Activated T-helper 2 cell treated with anti-CD3 and anti-CD28 coated beads, Interferon-gamma antibody, Interleukin-2, Interleukin-4, amounts not matched to agents 10 μg/mL and 5 μg/mL and 100 μg/mL, durations not matched to agents 14 hours and 24 hours and 36 hours (primary cell): ENCODE data around the gene AKAP5. TPM values are rescaled to one million over a fixed set of nuclear protein-coding genes. Genes with fewer than 3 reads are reported as not detected.

Experiments
- DNase-seq: peaks from one replicate; pipeline ENCODE4 v3.0.0; 2021; ENCODE audit warnings: low spot score
- H3K27ac Mint-ChIP-seq: one replicate; pipeline ENCODE4 v1.8.0; 2021; ENCODE audit warnings: mixed read lengths
- H3K27me3 Mint-ChIP-seq: one replicate; pipeline ENCODE4 v1.8.0; 2021; ENCODE audit warnings: low read depth, mixed read lengths
- H3K36me3 Mint-ChIP-seq: one replicate; pipeline ENCODE4 v1.8.0; 2021; ENCODE audit warnings: low read depth, mixed read lengths
- H3K4me1 Mint-ChIP-seq: one replicate; pipeline ENCODE4 v1.8.0; 2021; ENCODE audit warnings: low read depth, mixed read lengths
- H3K4me3 Mint-ChIP-seq: one replicate; pipeline ENCODE4 v1.8.0; 2021; ENCODE audit warnings: low read depth, mild to moderate bottlenecking, moderate library complexity, mixed read lengths
- H3K9me3 Mint-ChIP-seq: one replicate; pipeline ENCODE4 v1.8.0; 2021; ENCODE audit warnings: mixed read lengths
- intact Hi-C: fragments of 100-400 bp; cut with micrococcal nuclease; formaldehyde crosslinking; loops from one replicate; pipeline ENCODE4 v1.15.1; 2023
- total RNA-seq: library from RNA; stranded (reverse); gene quantifications from 2 replicates; pipeline ENCODE4 v1.2.3, GENCODE V29; 2022

The AKAP5 gene
- total RNA-seq, 1 donor from 2014 or later: 2.3 TPM

GRCh38 chr14:64440494-64440893, 24.8 kb upstream of the AKAP5 start:
- no peaks in the 10 kb centered on the region for H3K9me3 Mint-ChIP-seq
- no peaks in the 10 kb centered on the region for H3K27me3 Mint-ChIP-seq
- no peak overlapping the region for H3K4me3 Mint-ChIP-seq
- intact Hi-C loops: no loop called here
- DNase-seq: no peak
- no peak overlapping the region for H3K27ac Mint-ChIP-seq
- peaks cover 82% of the 10 kb centered on the region for H3K36me3 Mint-ChIP-seq
- H3K4me1 Mint-ChIP-seq: peaks cover 39% of the 10 kb centered on the region

GRCh38 chr14:64442300-64442988, 22.9 kb upstream of the AKAP5 start:
- intact Hi-C loops: no loop called here
- no peaks in the 10 kb centered on the region for H3K9me3 Mint-ChIP-seq
- H3K4me1 Mint-ChIP-seq: peaks cover 40% of the 10 kb centered on the region
- H3K27me3 Mint-ChIP-seq: no peaks in the 10 kb centered on the region
- no peak overlapping the region for H3K4me3 Mint-ChIP-seq
- no peak for DNase-seq
- H3K36me3 Mint-ChIP-seq: peaks cover 68% of the 10 kb centered on the region
- no peak overlapping the region for H3K27ac Mint-ChIP-seq

GRCh38 chr14:64444140-64444539, 21.2 kb upstream of the AKAP5 start:
- Mint-ChIP-seq H3K27me3 (no peaks in the 10 kb centered on the region), H3K9me3 (no peaks in the 10 kb centered on the region), H3K36me3 (peaks cover 65% of the 10 kb centered on the region), H3K4me3 (no peak overlapping the region), H3K4me1 (peaks cover 29% of the 10 kb centered on the region), H3K27ac (peak overlapping the region; percentile 81)
- no peak for DNase-seq
- intact Hi-C loops: no loop called here

DNA sequence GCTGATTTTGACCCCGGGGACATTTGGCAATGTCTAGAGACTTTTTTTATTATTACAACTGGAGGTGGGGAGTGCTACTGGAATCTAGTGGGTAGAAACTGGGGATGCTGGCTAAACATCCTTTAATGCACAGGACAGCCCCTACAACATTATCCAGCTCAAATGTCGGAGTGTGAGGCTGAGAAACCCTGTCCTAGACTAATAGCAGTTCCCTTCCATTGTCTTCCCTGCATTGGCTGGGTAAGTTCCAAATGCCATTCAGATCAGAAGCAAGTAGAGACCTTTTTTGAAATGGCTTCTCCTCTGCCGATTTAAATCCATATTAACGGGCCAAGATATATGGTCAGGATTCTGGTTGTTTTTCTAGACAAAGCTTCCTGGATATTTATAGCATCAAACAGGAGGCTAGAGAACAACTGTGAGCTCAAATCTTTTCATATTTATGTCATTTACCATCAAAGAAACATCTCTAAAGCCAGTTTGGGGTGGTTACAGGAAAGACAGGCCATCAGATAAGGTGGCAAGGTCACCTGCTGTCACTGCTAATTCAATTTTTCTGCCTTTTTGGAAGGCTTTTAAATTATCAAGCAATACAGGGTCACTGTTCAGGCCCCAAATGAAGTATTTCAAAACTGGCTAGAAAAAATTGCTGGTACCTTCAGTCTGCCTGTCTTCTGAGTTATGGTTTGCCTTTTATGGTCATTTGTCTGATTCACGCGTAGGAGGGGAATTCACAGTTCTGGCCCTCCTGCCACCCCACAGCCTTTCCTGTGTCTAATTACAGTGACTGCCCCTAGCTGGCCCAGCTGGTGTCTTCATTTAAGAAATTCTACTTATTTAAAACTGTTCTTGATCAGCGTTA, 20.1 kb upstream of the AKAP5 start:
- peaks cover 71% of the 10 kb centered on the region for H3K36me3 Mint-ChIP-seq
- H3K4me3 Mint-ChIP-seq: peak overlapping the region; percentile 14
- peak overlapping the region; percentile 81 for H3K27ac Mint-ChIP-seq
- DNase-seq: no peak
- H3K9me3 Mint-ChIP-seq: no peaks in the 10 kb centered on the region
- peaks cover 29% of the 10 kb centered on the region for H3K4me1 Mint-ChIP-seq
- intact Hi-C loops: loop anchor here (1.0 kb wide), 2 partner anchors 22 to 57 kb away; partner anchors contain the start of gene MTHFD1
- no peaks in the 10 kb centered on the region for H3K27me3 Mint-ChIP-seq

DNA sequence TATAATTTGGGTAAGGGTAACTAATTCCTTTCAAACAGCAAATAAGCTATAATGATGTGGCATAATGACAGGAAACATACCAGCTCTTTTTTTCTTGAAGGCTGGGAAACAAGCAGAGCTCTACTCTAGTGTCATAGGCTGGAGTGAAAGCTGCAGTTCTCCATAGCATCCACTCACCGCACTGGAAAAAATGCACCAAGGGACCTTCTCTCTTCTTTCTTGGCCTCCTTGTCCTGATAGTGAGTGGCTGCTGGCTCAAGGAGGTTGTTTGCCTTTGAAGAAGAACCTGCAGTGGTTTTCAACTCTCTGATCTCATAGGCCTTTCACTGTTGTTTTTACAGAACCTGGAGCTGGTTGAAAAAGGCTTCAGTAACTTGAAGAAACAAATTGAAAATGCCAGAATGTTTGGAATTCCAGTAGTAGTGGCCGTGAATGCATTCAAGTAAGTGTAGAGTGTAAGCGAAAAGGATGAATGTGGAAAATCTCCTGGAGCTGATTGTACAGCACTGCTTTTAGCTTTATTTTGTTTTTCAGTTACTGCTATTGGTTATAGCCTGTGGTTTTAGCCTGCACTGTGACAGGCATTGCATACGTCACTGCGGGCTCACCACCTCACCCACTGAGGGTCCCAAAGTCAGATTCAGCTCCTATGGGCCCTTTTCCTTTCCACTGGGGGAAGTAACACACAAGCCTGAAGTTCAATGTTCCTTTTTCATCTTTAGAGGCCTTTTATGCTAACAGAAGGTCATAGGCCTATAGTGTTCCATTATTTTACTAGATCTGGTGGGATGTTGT, 17.2 kb upstream of the AKAP5 start:
- Mint-ChIP-seq H3K9me3 (no peaks in the 10 kb centered on the region), H3K36me3 (peaks cover 63% of the 10 kb centered on the region), H3K27ac (peak overlapping the region; percentile 22), H3K27me3 (no peaks in the 10 kb centered on the region), H3K4me1 (peaks cover 36% of the 10 kb centered on the region), H3K4me3 (no peak overlapping the region)
- intact Hi-C loops: no loop called here
- DNase-seq: no peak

GRCh38 chr14:64450255-64450654, 15.0 kb upstream of the AKAP5 start:
- Mint-ChIP-seq H3K36me3 (peaks cover 61% of the 10 kb centered on the region), H3K4me3 (no peak overlapping the region), H3K27me3 (no peaks in the 10 kb centered on the region), H3K9me3 (no peaks in the 10 kb centered on the region), H3K4me1 (peaks cover 17% of the 10 kb centered on the region), H3K27ac (peak overlapping the region; percentile 68)
- intact Hi-C loops: no loop called here
- no peak for DNase-seq

GRCh38 chr14:64454671-64455070, 10.6 kb upstream of the AKAP5 start:
- intact Hi-C loops: no loop called here
- peaks cover 18% of the 10 kb centered on the region for H3K4me1 Mint-ChIP-seq
- no peaks in the 10 kb centered on the region for H3K9me3 Mint-ChIP-seq
- peaks cover 81% of the 10 kb centered on the region for H3K36me3 Mint-ChIP-seq
- H3K27ac Mint-ChIP-seq: no peak overlapping the region
- no peak overlapping the region for H3K4me3 Mint-ChIP-seq
- no peak for DNase-seq
- H3K27me3 Mint-ChIP-seq: no peaks in the 10 kb centered on the region

DNA sequence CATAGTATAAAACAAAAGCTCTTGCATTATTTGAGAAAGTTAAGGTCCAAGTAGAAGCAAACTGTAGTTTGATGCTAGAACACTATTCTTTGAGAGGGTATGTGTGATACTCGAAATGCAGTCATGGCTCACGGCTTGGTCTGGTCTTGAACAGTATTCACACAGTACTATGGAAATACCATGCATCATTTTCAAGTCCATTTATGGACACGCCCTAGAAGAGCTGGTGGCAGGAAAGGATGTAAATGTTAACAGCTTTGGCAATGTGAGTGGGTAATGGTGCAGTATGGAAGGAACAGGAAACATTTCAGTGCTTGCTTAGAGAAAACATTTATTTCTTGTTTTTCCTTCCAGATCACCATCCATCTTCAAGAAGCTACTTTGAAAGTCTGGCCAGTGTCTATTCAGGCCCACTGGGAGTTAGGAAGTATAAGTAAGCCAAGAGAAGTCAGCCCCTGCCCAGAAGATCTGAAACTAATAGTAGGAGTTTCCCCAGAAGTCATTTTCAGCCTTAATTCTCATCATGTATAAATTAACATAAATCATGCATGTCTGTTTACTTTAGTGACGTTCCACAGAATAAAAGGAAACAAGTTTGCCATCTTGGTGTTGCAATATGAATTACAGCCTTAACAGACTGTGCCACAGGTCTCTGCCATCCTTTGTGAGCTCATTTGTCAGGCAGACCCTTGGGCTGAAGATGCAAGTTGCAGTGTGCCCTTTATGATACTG, 5.7 kb upstream of the AKAP5 start:
- H3K36me3 Mint-ChIP-seq: peaks cover 71% of the 10 kb centered on the region
- intact Hi-C loops: no loop called here

GRCh38 chr14:64461221-64461620, 4.1 kb upstream of the AKAP5 start:
- Mint-ChIP-seq H3K36me3 (peaks cover 55% of the 10 kb centered on the region), H3K4me3 (no peak overlapping the region), H3K4me1 (peaks cover 23% of the 10 kb centered on the region), H3K27ac (no peak overlapping the region), H3K27me3 (no peaks in the 10 kb centered on the region), H3K9me3 (no peaks in the 10 kb centered on the region)
- intact Hi-C loops: no loop called here
- no peak for DNase-seq

More for the DNA sequence above, 5.7 kb upstream of the AKAP5 start:
- H3K4me1 Mint-ChIP-seq: peaks cover 16% of the 10 kb centered on the region
- H3K9me3 Mint-ChIP-seq: no peaks in the 10 kb centered on the region
- H3K27me3 Mint-ChIP-seq: no peaks in the 10 kb centered on the region
- H3K4me3 Mint-ChIP-seq: no peak overlapping the region
- H3K27ac Mint-ChIP-seq: peak overlapping the region; percentile 21
- DNase-seq: no peak

DNA sequence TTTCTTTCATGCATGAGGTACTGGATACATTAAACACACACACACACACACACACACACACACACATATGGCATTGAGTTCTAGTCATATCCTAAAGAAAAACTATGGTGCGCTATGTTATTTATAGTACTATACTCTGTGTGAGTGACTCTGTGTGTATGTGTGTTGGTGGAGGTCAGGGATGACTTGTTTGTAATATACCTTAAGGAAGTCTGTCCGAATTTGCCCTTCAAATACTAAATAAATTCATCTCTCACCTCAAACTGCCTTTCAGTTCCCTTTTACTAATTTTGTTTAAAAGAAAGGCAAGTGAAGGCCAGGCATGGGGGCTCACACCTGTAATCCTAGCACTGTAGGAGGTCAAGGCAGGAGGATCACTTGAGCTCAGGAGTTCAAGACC, 2.1 kb upstream of the AKAP5 start:
- peaks cover 39% of the 10 kb centered on the region for H3K36me3 Mint-ChIP-seq
- no peaks in the 10 kb centered on the region for H3K9me3 Mint-ChIP-seq
- DNase-seq: no peak
- no peaks in the 10 kb centered on the region for H3K27me3 Mint-ChIP-seq
- H3K4me1 Mint-ChIP-seq: peaks cover 36% of the 10 kb centered on the region
- no peak overlapping the region for H3K4me3 Mint-ChIP-seq
- H3K27ac Mint-ChIP-seq: no peak overlapping the region
- intact Hi-C loops: no loop called here

GRCh38 chr14:64463873-64464272, 1.4 kb upstream of the AKAP5 start:
- peaks cover 40% of the 10 kb centered on the region for H3K4me1 Mint-ChIP-seq
- no peaks in the 10 kb centered on the region for H3K9me3 Mint-ChIP-seq
- intact Hi-C loops: no loop called here
- H3K27ac Mint-ChIP-seq: no peak overlapping the region
- no peak for DNase-seq
- no peak overlapping the region for H3K4me3 Mint-ChIP-seq
- no peaks in the 10 kb centered on the region for H3K27me3 Mint-ChIP-seq
- H3K36me3 Mint-ChIP-seq: peaks cover 37% of the 10 kb centered on the region

DNA sequence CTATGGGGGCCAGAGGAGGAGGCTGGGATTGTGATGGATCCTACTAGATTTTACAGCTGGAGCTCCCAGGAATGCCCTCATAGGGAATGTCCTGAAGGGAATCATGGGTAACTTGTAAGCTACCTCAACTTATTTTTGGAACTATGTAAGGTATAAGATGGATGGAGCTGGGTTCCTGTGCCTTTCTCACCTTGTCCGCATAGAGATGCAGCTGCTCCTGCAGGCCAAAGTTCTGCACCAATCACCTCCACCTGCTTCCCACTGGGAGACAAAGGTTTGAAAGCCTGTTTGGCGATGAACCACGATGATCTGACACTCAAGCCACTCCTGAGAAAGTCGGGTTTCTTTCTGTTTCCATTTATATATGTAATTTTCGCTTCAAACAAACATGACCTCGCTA, 648 bp upstream of the AKAP5 start:
- intact Hi-C loops: loop anchor here (5.0 kb wide), 2 partner anchors 77 to 127 kb away; partner anchors contain the start of gene MTHFD1
- peak overlapping the region; percentile 70 for H3K27ac Mint-ChIP-seq
- H3K4me1 Mint-ChIP-seq: peaks cover 35% of the 10 kb centered on the region
- H3K27me3 Mint-ChIP-seq: no peaks in the 10 kb centered on the region
- H3K9me3 Mint-ChIP-seq: no peaks in the 10 kb centered on the region
- H3K4me3 Mint-ChIP-seq: peak overlapping the region; percentile 84
- no peak for DNase-seq
- peaks cover 29% of the 10 kb centered on the region for H3K36me3 Mint-ChIP-seq
